ENCODE data around the gene ETHE1.

DNA sequence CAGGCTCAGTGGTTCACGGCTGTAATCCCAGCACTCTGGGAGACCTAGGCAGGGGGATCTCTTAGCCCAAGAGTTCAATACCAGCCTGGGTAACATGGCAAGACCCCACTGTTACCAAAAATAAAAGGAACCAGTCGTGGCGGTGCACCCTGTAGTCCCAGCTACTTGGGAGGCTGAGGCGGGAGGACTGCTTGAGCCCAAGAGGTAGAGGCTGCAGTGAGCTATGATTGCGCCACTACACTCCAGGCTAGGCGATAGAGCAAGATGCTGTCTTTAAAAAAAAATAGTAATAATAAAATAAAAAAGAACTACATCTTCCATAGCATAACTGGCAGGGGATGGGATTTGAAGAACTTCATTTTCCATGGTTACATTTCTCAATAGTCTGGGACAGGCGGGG lies 64.6 kb downstream of the ETHE1 start:
- TF ChIP-seq GATA2 (IDR thresholded peaks at IDR 0.05; ENCODE audit: low read depth, low read length) (no peak), GATA3 (IDR thresholded peaks at IDR 0.05; ENCODE audit: low read depth, low read length) (no peak)

Data from SH-SY5Y (cell line).